Activated naive CD8-positive, alpha-beta T cell treated with anti-CD3 and anti-CD28 coated beads for 36 hours (primary cell): ENCODE results near the gene BIRC2. TPM values are rescaled to one million over a fixed set of nuclear protein-coding genes. Genes with fewer than 3 reads are reported as not detected.
A peak's percentile ranks its signal among the peaks of the same experiment; 100 is the strongest.
"Not testable (repeated sequence)": the region's sequence is repeated elsewhere in the genome, so short reads cannot be mapped to it uniquely, and the experiment has no call there.

Experiments
- DNase-seq: peaks from one replicate; pipeline ENCODE4 v3.0.0; 2021
- H3K27ac Mint-ChIP-seq: one replicate; pipeline ENCODE4 v1.8.0; 2022; ENCODE audit warnings: mild to moderate bottlenecking, moderate library complexity, mixed read lengths
- H3K27me3 Mint-ChIP-seq: one replicate; pipeline ENCODE4 v1.8.0; 2022; ENCODE audit warnings: mild to moderate bottlenecking, mixed read lengths
- H3K36me3 Mint-ChIP-seq: one replicate; pipeline ENCODE4 v1.8.0; 2021; ENCODE audit warnings: mild to moderate bottlenecking, mixed read lengths
- H3K4me1 Mint-ChIP-seq: one replicate; pipeline ENCODE4 v1.8.0; 2021; ENCODE audit warnings: mixed read lengths
- H3K4me3 Mint-ChIP-seq: one replicate; pipeline ENCODE4 v1.8.0; 2022; ENCODE audit warnings: mild to moderate bottlenecking, moderate library complexity, mixed read lengths
- H3K9me3 Mint-ChIP-seq: one replicate; pipeline ENCODE4 v1.8.0; 2022; ENCODE audit warnings: mixed read lengths
- total RNA-seq, 2 experiments: library from RNA; stranded (reverse); gene quantifications; one replicate each; pipeline ENCODE4 v1.2.3, GENCODE V29; 2021

The BIRC2 gene
- total RNA-seq: 10 to 100 TPM; 29.6 to 30.7 TPM

DNA sequence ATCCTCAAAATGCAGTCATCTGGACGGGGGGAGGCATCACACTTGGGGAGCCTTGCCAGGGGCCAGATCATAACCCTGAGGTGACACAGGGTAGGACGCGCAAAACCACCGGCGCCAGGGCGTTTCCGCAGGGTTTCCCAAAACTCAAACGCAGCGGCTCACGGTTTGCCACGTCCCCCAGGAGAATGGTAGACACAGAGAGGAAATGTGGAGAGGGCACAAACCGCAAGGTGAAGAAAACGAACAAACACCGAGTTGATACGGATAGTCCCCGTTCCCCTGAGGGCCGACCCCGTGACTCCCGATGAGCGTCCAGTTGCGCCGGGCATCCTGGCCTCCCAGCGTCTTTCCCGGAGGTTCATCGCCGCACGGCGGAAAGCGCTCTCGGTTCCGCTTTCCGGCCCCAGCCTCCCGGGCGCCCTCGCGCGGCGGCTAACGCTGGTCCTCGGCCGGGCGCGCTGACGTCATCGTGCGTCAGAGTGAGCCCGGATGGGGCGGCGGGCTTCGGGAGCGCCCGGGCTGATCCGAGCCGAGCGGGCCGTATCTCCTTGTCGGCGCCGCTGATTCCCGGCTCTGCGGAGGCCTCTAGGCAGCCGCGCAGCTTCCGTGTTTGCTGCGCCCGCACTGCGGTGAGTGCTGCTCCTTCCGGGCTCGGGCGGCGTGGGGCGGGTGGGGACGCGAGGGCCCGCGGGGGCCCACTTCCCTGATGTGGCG lies at the start of gene BIRC2:
BIRC2 (plus strand) TSS at position 467 of the 714 bp plus-strand sequence. CDS start 2,641 bp downstream, outside the sequence.
- no peaks in the 10 kb centered on the region for H3K9me3 Mint-ChIP-seq
- peak; percentile 98 for DNase-seq
- H3K4me1 Mint-ChIP-seq: peaks cover 40% of the 10 kb centered on the region
- peaks cover 22% of the 10 kb centered on the region for H3K36me3 Mint-ChIP-seq
- peak within 1 kb of the TSS; percentile 95 for H3K27ac Mint-ChIP-seq
- no peaks in the 10 kb centered on the region for H3K27me3 Mint-ChIP-seq
- peak within 1 kb of the TSS; percentile 95 for H3K4me3 Mint-ChIP-seq

DNA sequence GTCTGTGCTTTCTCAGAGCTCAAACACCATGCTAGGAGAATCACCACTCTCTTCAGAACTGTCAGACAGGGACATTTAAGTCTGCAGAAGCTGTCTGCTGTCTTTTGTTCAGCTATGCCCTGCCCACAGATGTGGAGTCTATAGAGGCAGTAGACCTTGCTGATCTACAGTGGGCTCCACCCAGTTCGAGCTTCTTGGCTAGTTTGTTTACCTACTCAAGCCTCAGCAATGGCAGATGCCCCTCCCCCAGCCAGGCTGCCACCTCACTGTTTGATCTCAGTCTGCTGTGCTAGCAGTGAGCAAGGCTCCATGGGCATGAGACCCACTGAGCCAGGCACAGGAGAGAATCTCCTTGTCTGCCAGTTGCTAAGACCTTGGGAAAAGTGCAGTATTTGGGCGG lies 46.2 kb upstream of the BIRC2 start:
- Mint-ChIP-seq H3K9me3 (peaks cover 30% of the 10 kb centered on the region), H3K4me1 (peaks cover 38% of the 10 kb centered on the region), H3K36me3 (peaks cover 15% of the 10 kb centered on the region)
- H3K27ac Mint-ChIP-seq, H3K4me3 Mint-ChIP-seq, H3K27me3 Mint-ChIP-seq, DNase-seq: not testable (repeated sequence)

DNA sequence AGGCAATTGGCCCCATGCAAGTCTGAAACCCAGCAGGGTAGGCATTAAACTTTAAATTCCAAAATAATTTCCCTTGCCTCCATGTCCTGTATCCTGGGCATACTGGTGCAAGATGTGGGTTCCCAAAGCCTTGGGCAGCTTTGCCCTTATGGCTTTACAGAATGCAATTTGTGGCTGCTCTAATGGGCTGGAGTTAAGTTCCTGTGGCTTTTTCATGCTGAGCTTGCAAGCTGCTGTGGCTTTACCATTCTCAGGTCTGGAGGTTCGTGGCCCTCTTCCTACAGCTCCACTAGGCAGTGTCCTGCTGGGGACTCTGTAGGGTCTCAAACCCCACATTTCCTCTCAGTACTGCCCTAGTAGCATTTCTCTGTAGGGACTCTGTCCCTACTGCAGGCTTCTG lies 44.8 kb upstream of the BIRC2 start:
- H3K27me3 Mint-ChIP-seq: no peaks in the 10 kb centered on the region
- no peak for DNase-seq
- H3K4me1 Mint-ChIP-seq: peaks cover 52% of the 10 kb centered on the region
- peaks cover 15% of the 10 kb centered on the region for H3K36me3 Mint-ChIP-seq
- H3K27ac Mint-ChIP-seq: no peak overlapping the region
- H3K4me3 Mint-ChIP-seq: no peak overlapping the region
- peaks cover 30% of the 10 kb centered on the region for H3K9me3 Mint-ChIP-seq

DNA sequence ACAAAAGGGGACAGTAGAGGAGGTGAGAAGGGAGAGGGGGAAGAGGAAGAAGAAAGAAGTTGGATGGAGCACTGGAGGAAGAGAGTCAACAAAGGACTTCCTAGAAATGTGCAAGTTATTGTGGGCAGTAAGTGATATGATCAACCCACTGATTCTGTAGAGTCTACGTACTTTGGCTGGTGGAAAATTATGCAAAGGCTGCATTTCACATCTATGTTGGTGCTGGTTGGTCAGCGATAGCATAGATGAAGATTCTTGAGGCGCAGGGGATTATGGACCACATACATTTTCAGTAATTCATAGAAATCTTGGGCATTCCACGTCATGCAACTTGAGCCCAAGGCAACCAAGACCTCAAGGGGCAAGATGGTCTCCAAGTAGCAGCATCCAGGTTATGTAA lies 42.3 kb upstream of the BIRC2 start:
- DNase-seq: no peak
- peaks cover 48% of the 10 kb centered on the region for H3K4me1 Mint-ChIP-seq
- H3K27me3 Mint-ChIP-seq: no peaks in the 10 kb centered on the region
- no peak overlapping the region for H3K27ac Mint-ChIP-seq
- H3K36me3 Mint-ChIP-seq: peaks cover 11% of the 10 kb centered on the region
- H3K9me3 Mint-ChIP-seq: peaks cover 26% of the 10 kb centered on the region
- no peak overlapping the region for H3K4me3 Mint-ChIP-seq

DNA sequence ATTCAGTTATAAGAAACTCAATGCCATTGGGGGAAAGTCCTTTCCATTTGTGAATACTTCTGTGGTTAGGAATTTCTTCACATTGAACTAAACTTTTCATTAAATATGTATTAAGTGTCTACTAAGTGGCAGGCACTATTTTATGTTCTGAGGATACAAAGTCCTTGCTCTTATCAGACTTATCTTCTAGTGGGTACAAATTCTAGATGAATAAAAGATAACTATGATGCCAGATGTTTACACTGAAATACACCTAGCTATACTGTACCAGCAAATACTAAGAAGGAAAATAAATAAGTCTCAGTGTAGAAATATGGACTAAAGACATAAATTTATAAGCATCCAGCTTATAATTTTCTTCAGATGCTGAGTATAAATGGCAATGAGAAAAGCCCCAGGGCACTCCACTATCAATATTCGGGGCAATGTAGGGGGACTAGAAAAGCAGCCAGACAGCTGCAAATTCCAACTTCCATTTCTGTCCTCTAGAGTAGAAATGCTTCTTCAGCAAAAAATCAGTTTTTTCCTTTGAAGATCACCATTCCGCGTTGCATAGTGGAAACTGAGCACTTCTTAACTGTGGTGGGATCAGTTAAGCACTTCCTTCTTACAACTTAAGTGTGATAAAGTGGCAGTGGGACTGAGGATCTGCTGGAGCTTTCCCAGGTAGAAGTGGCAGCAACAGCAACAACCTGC lies 41.5 kb upstream of the BIRC2 start:
- Mint-ChIP-seq H3K4me1 (peaks cover 40% of the 10 kb centered on the region), H3K27ac (peak overlapping the region; percentile 74), H3K27me3 (no peaks in the 10 kb centered on the region), H3K36me3 (peaks cover 9% of the 10 kb centered on the region), H3K4me3 (no peak overlapping the region), H3K9me3 (peaks cover 24% of the 10 kb centered on the region)
- DNase-seq: no peak

DNA sequence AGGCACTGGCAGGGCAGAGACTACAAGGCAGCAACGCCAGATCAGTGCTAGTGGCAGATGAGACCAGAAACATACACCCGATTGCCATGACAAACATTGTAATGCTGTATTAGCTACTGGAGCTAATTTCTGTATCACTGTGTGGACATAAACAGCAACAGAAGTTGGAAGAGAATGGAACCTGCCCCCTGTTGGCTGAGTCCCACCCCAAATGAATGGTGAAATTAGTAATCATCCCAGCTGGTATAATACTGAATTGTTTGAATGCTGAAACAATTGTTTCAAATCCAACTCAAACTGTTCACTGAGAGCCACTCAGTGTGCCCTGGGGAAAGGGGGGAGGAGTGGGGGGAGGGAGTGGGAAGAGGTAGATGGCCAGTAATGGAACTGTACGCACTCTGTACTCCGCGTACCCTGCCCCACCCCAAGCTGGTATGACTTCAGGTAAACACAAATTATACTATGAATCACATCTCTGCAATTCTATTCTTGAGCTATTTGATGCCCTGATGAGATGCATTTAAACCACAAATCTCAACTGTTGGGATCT lies 40.9 kb upstream of the BIRC2 start:
- Mint-ChIP-seq H3K36me3 (peaks cover 9% of the 10 kb centered on the region), H3K27ac (peak overlapping the region; percentile 82), H3K4me1 (peaks cover 41% of the 10 kb centered on the region), H3K9me3 (peaks cover 24% of the 10 kb centered on the region), H3K4me3 (peak overlapping the region; percentile 14), H3K27me3 (no peaks in the 10 kb centered on the region)
- DNase-seq: no peak

DNA sequence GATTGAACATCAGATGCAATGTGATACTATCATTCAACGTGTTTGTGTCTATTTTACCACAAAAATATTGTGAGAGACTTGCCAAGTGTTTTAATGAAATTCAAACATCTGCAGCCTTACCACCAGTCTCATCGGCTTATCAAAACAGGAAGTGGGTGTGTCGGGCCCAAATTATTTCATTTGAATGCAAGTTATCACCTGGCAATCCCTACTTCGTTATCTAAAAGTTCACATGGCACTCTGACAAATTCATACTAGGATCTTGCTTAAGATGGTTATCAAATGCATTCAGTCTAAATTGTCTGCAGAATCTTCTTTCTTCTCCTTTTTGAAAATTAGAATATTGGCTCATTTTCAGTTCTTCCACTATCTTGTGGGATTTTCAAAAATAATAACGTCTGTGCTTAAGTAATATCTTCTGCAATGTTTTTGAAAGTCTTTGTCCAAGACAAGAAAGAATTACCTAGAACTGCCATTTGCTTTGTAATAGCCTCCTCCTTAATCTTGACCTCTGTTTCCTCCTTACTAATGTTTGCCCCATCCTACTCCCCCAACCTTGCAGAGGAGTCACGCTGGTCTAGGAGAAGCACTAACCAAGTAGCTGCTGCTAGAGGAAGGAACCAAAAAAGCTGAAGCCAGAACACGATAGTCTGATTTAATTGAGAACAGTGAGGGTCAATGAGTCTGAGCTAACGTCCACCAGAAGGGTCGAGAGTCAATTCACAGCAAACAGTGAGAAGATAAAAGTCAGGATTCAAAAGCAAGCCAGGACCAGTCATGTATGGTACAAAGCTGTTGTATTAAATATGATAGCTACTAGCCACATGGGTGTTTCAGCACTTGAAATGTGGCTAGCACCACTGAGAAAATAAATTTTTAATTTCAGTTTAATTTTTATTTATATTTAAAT lies 39.9 kb upstream of the BIRC2 start:
- Mint-ChIP-seq H3K27me3 (no peaks in the 10 kb centered on the region), H3K4me1 (peaks cover 34% of the 10 kb centered on the region), H3K9me3 (peaks cover 17% of the 10 kb centered on the region), H3K4me3 (peak overlapping the region; percentile 18), H3K36me3 (peaks cover 4% of the 10 kb centered on the region), H3K27ac (peak overlapping the region; percentile 82)
- no peak for DNase-seq

DNA sequence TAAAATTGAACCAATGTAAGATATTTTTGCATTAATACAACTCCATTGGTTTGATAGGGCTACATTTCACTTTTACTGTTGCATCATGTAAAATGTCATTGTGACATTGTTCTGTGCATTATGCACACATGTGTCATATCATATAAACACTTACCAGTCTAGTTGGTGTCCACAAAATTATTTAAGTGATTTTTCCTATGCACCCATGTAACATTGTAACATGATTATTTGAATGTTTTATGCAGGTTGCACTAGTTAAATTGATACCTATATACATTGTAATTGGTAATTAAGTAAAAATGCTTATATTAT lies 39.3 kb upstream of the BIRC2 start:
- H3K27ac Mint-ChIP-seq: no peak overlapping the region
- peaks cover 17% of the 10 kb centered on the region for H3K9me3 Mint-ChIP-seq
- no peak overlapping the region for H3K4me3 Mint-ChIP-seq
- no peak for DNase-seq
- H3K27me3 Mint-ChIP-seq: no peaks in the 10 kb centered on the region
- peaks cover 4% of the 10 kb centered on the region for H3K36me3 Mint-ChIP-seq
- peaks cover 38% of the 10 kb centered on the region for H3K4me1 Mint-ChIP-seq

DNA sequence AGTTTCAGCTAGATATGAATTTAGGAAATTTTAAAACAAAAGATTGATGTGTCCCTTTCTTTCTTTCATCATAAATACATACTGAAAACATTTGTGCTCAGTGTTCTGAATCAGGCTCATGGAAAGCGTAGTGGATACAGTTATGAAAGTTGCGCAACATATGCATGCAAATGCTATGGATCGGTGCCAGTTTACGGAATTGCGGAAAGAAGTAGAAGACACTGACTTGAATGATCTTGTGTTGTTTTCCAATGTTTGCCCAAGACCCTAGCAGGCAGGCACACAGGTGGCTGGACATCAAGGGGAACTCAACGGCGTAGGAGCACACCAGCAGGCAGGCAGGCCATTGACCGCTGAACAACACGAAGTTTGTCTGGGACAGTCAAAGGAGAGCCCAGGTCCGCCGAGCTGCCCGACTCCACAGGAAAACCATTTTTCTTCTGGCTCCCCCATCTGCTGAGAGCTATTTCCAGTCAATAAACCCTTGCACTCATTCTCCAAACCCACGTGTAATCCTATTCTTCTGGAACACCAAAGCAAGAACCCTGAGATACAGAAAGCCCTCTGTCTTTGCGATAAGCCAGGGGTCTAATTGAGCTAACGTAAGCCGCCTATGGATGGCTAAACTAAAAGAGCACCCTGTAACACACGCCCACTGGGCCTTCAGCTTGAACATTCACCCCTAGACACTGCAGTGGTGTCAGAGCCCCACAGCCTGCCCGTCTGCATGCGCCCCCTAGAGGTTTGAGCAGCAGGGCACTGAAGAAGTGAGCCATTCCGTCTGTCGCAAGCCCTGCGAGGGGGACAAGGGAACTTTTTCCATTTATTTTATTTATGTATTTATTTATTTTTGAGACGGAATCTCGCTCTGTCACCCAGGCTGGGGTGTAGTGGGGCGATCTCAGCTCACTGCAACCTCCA lies 37.1 kb upstream of the BIRC2 start:
- Mint-ChIP-seq H3K9me3 (peaks cover 5% of the 10 kb centered on the region), H3K36me3 (no peaks in the 10 kb centered on the region), H3K4me3 (no peak overlapping the region), H3K4me1 (peaks cover 44% of the 10 kb centered on the region), H3K27ac (no peak overlapping the region), H3K27me3 (no peaks in the 10 kb centered on the region)
- DNase-seq: no peak

DNA sequence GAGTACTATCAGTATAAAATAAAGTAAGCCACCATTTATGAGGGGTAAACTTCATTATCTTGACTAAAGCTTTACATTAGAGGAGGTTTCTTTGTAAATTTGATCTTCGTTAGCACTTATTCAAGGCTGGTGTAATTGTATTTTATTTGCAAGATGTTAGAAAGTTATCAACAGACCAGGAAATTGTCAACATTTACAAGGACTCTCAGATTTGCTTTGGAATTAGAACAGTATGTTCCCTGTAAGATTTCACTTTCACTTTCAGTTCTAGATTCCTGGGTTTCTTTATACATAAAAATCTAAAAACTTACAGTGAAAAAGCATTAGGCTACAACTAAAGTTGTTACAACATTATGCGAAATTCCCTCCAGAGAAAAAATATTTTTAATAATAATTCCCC lies 34.3 kb upstream of the BIRC2 start:
- H3K27ac Mint-ChIP-seq: peak overlapping the region; percentile 43
- H3K9me3 Mint-ChIP-seq: peaks cover 3% of the 10 kb centered on the region

DNA sequence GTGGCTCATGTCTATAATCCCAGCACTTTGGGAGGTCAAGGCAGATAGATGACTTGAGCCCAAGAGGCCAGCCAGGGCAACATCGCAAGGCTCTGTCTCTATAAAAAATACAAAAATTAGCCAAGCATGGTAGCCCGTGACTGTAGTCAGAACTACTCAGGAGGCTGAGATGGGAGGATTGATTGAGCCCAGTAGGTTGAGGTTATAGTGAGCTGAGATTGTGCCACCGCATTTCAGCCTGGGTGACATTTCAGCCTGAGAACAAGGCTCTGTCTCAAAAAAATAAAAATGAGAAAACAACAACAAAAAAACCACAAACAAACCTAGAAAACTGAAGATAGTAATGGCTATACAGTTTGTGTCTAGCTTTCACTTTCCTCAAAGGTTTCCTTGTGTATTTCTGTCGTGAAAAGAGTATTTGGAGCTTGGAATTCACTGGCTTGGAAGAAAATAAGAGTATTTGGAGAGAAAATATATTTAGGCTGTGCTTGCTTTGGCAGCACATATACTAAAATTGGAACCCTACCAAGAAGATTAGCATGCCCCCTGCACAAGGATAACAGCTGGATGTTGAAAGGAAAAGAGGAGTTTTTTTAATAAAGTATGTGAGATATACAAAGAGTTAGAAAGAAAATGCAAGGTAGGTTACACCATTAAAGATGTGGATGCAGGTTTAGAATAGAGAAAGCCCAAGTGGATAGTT lies 33.6 kb upstream of the BIRC2 start:
- DNase-seq: no peak
- Mint-ChIP-seq H3K4me1 (peaks cover 39% of the 10 kb centered on the region), H3K4me3 (no peak overlapping the region), H3K27ac (peak overlapping the region; percentile 68), H3K36me3 (peaks cover 12% of the 10 kb centered on the region), H3K9me3 (peaks cover 3% of the 10 kb centered on the region), H3K27me3 (peaks cover 7% of the 10 kb centered on the region)

More for the DNA sequence above, 34.3 kb upstream of the BIRC2 start:
- no peak overlapping the region for H3K4me3 Mint-ChIP-seq
- peaks cover 8% of the 10 kb centered on the region for H3K36me3 Mint-ChIP-seq
- H3K27me3 Mint-ChIP-seq: peaks cover 7% of the 10 kb centered on the region
- DNase-seq: no peak
- H3K4me1 Mint-ChIP-seq: peaks cover 39% of the 10 kb centered on the region

DNA sequence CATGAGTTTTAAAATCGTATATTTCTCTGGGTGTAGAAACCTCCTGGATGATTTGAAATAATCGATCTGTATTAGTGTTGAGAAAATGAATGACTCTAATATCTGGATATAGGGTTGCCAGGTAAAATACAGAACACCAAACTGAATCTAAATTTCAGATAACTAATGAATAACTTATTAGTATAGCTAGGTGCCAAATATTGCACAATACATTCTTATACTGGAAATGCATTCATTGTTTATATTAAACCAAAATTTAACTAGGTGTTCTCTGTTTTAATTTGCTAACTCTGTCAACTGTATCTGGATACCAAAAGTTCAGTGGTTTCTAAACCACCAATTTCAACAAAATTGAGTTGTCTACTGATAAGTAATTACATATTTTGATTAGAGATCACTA lies 32.2 kb upstream of the BIRC2 start:
- Mint-ChIP-seq H3K4me1 (peaks cover 46% of the 10 kb centered on the region), H3K27ac (peak overlapping the region; percentile 10), H3K27me3 (peaks cover 7% of the 10 kb centered on the region), H3K4me3 (no peak overlapping the region), H3K36me3 (peaks cover 26% of the 10 kb centered on the region), H3K9me3 (no peaks in the 10 kb centered on the region)
- no peak for DNase-seq

DNA sequence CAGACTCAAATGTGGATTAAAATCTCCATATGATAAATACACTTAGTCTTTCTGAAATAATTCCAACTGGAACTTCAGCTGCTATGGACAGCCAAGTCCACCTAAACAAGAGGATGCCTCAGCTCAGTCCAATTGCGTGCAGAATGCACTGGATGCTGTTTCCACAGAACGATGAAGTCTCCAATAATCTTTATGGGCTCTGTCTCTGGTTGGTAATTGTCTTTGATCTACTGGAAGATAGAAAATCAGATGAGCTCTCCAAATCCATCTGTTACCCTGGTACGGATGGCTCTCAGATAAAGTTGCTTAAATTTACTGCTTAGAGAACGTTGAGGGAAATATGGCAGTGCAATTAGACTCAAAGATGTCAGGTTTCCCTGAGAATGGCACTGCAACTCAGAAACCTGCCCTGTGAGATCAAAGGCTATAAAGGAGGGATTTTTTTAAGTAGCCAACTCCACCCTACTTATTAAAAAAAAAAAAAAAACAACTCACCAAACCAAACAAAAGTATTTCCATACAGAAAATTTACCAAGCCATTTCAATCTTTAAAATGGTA lies 30.6 kb upstream of the BIRC2 start:
- H3K36me3 Mint-ChIP-seq: peaks cover 40% of the 10 kb centered on the region
- H3K9me3 Mint-ChIP-seq: no peaks in the 10 kb centered on the region
- peaks cover 56% of the 10 kb centered on the region for H3K4me1 Mint-ChIP-seq

More for the DNA sequence above, 30.6 kb upstream of the BIRC2 start:
- Mint-ChIP-seq H3K27ac (peak overlapping the region; percentile 100), H3K27me3 (peaks cover 7% of the 10 kb centered on the region), H3K4me3 (peak overlapping the region; percentile 94)
- no peak for DNase-seq
